ENCODE measurements around the gene OFD1.

GRCh38 chrX:13717700-13718472, 16.7 kb upstream of the OFD1 start:
- TF ChIP-seq, protein P1, sequence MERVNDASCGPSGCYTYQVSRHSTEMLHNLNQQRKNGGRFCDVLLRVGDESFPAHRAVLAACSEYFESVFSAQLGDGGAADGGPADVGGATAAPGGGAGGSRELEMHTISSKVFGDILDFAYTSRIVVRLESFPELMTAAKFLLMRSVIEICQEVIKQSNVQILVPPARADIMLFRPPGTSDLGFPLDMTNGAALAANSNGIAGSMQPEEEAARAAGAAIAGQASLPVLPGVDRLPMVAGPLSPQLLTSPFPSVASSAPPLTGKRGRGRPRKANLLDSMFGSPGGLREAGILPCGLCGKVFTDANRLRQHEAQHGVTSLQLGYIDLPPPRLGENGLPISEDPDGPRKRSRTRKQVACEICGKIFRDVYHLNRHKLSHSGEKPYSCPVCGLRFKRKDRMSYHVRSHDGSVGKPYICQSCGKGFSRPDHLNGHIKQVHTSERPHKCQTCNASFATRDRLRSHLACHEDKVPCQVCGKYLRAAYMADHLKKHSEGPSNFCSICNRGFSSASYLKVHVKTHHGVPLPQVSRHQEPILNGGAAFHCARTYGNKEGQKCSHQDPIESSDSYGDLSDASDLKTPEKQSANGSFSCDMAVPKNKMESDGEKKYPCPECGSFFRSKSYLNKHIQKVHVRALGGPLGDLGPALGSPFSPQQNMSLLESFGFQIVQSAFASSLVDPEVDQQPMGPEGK (tag by site-specific recombination; IDR thresholded peaks at IDR 0.05): no peak
- TF ChIP-seq ZBTB26 (tag by site-specific recombination; optimal IDR thresholded peaks at IDR 0.05): no peak
- TF ChIP-seq, protein P2, sequence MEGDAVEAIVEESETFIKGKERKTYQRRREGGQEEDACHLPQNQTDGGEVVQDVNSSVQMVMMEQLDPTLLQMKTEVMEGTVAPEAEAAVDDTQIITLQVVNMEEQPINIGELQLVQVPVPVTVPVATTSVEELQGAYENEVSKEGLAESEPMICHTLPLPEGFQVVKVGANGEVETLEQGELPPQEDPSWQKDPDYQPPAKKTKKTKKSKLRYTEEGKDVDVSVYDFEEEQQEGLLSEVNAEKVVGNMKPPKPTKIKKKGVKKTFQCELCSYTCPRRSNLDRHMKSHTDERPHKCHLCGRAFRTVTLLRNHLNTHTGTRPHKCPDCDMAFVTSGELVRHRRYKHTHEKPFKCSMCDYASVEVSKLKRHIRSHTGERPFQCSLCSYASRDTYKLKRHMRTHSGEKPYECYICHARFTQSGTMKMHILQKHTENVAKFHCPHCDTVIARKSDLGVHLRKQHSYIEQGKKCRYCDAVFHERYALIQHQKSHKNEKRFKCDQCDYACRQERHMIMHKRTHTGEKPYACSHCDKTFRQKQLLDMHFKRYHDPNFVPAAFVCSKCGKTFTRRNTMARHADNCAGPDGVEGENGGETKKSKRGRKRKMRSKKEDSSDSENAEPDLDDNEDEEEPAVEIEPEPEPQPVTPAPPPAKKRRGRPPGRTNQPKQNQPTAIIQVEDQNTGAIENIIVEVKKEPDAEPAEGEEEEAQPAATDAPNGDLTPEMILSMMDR (tag by site-specific recombination; IDR thresholded peaks at IDR 0.05): no peak
- TF ChIP-seq, protein P3, sequence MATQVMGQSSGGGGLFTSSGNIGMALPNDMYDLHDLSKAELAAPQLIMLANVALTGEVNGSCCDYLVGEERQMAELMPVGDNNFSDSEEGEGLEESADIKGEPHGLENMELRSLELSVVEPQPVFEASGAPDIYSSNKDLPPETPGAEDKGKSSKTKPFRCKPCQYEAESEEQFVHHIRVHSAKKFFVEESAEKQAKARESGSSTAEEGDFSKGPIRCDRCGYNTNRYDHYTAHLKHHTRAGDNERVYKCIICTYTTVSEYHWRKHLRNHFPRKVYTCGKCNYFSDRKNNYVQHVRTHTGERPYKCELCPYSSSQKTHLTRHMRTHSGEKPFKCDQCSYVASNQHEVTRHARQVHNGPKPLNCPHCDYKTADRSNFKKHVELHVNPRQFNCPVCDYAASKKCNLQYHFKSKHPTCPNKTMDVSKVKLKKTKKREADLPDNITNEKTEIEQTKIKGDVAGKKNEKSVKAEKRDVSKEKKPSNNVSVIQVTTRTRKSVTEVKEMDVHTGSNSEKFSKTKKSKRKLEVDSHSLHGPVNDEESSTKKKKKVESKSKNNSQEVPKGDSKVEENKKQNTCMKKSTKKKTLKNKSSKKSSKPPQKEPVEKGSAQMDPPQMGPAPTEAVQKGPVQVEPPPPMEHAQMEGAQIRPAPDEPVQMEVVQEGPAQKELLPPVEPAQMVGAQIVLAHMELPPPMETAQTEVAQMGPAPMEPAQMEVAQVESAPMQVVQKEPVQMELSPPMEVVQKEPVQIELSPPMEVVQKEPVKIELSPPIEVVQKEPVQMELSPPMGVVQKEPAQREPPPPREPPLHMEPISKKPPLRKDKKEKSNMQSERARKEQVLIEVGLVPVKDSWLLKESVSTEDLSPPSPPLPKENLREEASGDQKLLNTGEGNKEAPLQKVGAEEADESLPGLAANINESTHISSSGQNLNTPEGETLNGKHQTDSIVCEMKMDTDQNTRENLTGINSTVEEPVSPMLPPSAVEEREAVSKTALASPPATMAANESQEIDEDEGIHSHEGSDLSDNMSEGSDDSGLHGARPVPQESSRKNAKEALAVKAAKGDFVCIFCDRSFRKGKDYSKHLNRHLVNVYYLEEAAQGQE (tag by site-specific recombination; IDR thresholded peaks at IDR 0.05): no peak
- TF ChIP-seq ZNF121 (tag by site-specific recombination; IDR thresholded peaks at IDR 0.05): no peak
- TF ChIP-seq, protein P4, sequence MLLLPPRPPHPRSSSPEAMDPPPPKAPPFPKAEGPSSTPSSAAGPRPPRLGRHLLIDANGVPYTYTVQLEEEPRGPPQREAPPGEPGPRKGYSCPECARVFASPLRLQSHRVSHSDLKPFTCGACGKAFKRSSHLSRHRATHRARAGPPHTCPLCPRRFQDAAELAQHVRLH (tag by site-specific recombination; IDR thresholded peaks at IDR 0.05): no peak
- TF ChIP-seq YY1 (tag by site-specific recombination; IDR thresholded peaks at IDR 0.05): no peak
- TF ChIP-seq ZNF266 (tag by site-specific recombination; IDR thresholded peaks at IDR 0.05; ENCODE audit: low read depth): no peak
- no peak for TF ChIP-seq ZNF660 (tag by site-specific recombination; IDR thresholded peaks at IDR 0.05)
